NCI-H524 treated with DMSO at 0.1 percent for 48 hours (cell line): ENCODE data around the gene AP3D1.

Experiments
- DNase-seq: peaks from one replicate; lab custom pipeline; 2025; lab: John Stamatoyannopoulos, UW

Gene AP3D1

DNA sequence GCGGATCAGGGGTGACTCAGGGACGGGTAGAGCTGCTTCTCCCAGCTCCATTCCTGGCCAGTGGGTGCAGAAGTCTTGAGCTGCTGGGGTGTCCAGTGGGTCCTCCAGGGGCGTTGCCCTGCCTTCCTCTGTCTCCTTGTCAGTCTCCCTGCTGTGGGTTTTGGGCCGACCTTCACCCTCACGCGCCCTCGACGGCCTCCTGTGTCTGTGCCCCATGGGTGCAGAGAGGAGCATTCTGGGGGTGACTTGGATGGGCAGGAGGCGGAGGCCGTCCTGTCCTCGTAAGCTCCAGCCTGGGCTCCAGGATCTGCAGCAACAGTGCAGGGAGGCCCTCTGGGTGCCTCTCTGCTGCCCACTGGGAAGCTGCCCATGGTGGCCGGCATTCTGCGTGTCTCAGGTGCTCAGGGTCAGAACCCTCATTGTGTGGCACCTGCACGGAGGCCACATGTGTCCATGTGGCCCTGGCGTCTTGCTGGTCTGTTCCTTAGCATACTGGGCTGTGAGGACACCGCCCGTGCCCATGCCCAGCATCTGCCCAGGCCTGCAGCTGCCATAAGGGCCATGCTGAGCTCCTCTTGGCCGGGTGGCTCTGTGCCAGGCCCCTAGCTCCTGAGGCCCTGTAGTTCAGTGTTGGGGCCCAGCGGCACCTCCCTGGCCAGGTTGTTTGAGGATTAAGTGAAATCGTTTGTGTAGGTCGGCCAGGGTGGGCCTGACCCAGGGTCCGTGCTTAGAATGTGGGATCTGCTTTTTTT lies 29.7 kb upstream of the AP3D1 start:
- DNase-seq = no peak

DNA sequence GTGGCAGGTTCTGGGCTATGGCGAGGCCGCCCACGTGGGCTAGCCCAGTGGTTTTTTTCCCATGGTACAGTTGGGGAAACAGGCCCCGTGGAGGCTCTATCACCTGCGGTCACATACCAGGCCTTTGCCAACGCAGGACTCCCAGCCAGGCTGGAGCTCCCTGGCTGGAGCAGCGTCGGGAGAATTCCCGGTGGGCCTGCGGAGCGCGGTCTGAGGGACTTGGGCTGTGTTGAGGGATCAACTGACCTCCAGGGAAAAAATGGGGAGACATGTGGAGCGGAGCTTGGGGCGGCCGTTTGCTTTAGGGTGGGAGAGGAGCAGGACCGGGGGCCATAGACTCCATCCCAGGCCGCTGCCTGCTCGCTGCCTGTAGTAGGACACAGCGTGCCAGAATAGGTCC lies 28.7 kb upstream of the AP3D1 start:
- no peak for DNase-seq

DNA sequence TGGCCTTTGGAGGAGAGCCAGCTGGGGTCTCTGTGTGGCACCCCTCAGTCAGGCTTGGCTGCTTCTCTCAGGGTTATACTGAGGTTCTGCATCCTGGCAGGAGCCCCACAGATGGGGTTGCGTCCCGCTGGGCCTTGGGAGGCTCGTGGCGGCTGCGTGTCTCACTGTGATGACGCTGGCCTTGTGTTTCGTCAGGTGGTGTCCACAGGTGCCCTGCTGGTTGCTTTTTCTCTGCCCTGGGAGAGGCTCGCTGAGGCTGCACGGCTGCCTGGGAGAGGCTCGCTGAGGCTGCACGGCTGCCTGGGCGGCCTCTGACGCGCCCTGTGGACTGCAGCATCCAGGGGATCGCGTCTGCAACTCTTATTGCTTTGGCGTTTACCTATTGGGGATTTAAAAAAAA lies 27.7 kb upstream of the AP3D1 start:
- DNase-seq = no peak

DNA sequence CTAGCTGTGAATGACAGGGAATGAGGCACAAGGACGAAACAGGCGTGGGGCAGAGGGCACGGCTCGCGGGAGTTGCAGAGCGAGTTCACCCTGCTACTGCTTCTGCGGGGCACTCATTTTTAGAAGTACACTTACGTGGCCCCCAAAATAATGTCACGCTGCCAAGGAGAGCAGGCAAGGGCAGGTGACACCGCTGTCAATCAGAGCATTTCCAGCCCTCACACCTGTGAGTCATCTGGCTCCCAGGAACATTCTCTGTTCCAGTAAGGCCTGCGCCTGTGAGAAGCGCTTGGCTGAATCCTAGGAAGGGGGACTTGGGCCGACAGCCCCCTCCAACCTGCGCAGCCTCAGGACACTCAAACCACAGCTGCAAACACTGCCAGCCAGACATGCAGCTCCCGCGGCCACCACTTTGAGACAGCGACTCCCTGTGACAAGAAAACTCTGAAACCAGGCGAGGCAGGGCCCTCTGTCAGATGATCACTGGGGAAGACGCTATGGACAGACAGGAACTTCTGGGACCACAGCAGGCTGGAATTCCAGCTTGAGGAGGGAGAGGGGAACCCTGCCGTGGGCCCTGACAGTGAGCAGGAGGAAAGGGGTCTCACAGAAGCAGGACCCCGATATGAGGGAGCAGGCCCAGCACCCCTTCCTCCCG lies 25.1 kb upstream of the AP3D1 start:
- no peak for DNase-seq

DNA sequence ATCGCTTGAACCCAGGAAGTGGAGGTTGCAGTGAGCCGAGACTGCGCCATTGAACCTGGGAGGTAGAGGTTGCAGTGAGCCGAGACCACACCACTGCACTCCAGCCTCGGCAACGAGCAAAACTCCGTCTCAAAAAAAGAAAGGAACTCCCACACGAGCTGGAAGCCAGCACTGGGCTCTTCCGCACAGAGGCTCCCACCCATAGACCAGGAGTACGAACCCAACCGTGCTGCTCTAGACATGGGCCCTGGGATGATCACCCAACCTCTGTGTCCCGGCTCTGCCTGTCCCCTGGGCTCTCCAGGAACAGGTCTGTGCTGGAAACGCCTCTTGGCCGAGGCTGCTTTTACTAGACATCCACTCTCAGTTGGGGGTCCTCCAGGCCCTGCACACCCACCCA lies 24.4 kb upstream of the AP3D1 start:
- no peak for DNase-seq

DNA sequence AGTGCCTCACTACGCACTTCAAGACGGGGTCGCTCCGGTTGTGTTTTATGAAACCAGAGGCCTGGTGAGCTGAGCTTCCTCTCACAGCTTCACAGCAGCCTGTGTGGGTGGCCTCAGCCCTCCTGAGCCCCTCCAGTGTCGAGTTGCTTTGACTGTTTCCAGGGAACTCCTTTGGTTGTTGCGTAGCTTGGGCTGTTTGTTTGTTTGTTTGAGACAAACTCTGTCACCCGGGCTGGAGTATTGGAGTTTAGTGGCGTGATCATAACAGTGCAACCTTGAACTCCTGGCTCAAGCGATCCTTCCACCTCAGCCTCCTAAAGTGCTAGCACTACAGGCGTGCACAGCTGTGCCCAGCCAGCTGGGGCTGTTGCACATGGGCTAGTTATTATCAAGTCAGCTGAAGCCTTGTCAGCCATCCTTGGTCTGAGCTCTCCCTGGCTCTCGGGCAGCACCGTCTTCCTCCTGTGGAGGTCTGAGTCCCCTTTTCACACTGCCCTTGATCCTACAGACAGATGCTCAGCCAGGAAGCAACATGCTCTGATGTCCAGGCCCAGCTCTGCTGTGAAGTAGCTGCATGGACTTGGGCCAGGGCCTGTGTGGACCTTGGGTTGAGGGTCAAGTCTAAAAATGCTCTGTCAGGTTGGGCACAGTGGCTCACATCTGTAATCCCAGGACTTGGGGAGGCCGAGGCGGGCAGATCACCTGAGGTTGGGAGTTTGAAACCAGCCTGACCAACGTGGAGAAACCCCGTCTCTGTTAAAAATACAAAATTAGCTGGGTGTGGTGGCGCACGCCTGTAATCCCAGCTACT lies 22.6 kb upstream of the AP3D1 start:
- DNase-seq = no peak

DNA sequence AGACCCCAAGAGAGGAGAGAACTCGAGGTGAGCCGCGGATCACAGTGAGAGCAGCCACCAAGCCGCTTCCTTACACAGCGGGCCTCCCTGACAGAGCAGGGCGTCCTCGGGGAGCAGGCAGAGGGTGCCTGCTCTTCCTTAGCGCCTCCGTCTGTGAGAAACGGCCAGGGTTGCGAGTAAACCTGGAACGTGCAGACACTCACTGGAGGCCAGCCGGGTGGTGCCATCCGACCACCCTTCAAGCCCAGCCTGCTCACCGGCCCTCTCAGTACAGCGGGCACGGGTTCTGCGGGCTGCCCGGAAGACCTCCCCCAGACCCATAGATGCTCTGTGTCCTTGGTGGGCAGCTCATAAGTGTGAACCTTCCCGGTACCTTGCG lies 22.0 kb upstream of the AP3D1 start:
- no peak for DNase-seq

DNA sequence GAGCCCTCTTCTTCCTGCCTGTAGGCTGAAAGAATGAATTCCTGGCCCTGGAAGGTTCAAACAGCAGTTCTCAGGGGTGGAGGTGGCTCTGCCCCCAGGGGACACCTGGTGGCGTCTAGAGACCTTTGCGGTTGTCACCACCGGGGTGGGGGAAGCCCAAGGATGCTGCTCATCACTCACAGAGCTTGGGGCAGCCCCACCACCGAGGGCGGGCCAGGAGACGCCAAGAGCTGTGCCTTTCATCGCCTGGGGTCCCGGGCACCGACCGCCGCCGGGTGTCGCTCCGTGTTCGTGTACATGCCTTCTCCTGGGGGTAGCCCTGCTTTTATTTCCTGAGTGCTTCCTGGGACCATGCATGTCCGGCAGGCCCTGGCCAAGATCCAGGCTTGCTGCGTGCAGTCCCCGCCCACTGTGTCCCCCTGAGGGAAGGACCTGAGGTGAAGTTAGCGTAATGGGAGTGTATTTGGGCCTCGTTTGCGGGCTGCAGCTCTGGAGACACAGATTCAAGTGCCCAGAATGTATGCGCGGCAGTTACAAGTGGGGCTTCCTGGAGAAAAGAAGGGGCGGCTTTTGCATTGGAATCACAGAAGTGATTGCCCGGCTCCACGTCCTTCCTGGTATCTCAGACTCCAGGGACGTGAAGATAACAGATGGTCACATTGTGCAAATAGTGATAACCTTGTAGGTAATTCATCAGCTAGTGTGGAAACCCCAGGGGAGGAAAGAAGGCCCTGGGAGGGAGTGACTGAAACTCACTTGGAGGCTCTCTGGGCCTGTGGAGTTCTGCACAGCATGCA lies 20.2 kb upstream of the AP3D1 start:
- no peak for DNase-seq

DNA sequence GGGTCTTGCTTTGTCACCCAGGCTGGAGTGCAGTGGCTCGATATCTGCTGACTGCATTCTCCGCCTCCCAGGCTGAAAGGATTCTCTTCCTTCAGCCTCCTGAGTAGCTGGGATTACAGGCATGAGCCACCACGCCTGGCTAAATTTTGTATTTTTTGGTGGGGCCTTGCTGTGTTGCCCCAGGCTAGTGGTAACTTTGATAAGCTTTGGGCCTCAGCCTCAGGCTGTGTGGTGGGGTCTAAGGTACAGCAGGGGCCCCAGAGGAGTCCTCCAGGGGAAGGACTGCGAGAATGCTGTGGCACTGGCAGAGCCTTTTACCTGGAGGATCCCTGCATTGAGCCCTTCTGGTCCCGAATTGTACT lies 19.6 kb upstream of the AP3D1 start:
- DNase-seq = no peak

DNA sequence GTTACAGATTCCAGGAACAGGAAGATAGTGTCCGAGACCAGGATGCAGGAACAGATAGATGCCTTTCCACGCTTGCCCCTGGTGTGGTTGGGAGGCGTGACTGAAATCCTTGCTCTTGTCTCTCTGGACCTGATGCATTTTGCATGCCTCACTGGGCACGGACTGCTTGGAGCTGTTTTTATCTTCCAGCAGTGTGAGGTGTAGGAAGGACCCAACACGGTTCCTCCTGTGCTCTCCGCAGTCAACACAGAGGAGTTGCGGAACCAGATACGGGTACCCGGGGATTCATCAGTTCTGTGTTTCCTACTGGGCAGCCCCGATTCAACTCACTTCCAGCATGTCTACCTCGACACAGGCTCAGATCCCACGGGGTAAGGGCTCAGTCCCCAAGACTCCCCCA lies 18.9 kb upstream of the AP3D1 start:
- no peak for DNase-seq

DNA sequence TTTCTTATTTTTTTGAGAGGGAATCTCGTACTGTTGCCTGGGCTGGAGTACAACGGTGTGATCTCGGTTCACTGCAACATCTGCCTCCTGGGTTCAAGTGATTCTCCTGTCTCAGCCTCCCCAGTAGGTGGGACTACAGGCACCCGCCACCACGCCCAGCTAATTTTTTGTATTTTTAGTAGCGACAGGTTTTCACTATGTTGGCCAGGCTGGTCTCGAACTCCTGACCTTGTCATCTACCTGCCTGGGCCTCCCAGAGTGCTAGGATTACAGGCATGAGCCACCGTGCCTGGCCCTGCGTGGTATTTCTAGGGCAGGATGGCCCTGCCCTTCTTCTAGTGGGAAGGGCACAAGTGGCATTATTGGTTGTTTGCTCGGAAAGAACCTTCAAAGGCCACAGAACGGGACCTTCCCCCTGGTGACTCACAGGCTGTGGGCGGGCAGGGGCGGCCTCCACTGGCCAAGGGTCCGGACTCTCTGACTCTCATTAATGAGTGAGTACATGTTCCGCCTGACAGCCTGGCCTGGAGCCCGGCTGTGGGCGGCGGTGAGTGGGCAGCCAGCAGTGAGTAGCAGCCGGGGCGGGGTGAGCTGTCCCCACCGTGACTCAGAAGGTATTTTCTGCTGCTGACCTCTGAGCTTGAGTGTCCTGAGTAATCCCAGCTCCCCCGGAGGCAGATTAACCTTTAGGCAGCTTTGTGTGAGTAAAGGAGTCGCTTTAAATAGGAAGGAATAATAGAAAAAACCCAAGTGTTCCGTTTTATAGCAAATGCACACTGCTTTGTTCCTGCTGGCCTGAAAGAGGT lies 17.5 kb upstream of the AP3D1 start:
- no peak for DNase-seq

DNA sequence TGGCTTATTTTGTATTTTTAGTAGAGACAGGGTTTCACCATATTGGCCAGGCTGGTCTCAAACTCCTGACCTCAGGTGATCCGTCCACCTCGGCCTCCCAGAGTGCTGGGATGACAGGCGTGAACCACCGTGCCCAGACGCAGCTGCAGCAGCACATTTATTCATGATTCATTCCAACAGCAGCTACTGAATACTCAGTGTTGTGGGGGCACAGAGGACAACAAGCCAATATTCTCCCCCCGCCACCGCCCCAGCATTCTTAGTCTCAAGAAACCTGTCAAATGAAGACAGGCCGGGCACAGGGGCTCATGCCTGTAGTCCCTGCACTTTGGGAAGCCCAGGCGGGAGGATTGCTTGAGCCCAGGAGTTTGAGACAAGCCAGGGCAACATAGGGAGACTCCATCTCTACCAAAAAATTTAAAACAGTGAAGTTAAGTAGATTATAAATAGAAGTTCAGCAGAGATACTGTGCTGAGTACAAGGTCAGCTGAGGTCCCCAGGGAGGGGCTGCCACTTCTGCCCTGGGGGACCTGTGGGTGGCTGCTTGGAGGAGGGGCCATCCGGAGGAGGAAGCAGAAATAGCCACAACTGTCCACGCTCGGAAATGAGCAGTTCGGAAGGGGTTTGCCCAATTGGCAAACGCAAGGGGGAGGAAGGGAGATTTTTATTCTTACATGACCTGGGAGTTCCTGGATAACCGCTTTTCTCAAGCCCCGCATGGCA lies 16.7 kb upstream of the AP3D1 start:
- no peak for DNase-seq

DNA sequence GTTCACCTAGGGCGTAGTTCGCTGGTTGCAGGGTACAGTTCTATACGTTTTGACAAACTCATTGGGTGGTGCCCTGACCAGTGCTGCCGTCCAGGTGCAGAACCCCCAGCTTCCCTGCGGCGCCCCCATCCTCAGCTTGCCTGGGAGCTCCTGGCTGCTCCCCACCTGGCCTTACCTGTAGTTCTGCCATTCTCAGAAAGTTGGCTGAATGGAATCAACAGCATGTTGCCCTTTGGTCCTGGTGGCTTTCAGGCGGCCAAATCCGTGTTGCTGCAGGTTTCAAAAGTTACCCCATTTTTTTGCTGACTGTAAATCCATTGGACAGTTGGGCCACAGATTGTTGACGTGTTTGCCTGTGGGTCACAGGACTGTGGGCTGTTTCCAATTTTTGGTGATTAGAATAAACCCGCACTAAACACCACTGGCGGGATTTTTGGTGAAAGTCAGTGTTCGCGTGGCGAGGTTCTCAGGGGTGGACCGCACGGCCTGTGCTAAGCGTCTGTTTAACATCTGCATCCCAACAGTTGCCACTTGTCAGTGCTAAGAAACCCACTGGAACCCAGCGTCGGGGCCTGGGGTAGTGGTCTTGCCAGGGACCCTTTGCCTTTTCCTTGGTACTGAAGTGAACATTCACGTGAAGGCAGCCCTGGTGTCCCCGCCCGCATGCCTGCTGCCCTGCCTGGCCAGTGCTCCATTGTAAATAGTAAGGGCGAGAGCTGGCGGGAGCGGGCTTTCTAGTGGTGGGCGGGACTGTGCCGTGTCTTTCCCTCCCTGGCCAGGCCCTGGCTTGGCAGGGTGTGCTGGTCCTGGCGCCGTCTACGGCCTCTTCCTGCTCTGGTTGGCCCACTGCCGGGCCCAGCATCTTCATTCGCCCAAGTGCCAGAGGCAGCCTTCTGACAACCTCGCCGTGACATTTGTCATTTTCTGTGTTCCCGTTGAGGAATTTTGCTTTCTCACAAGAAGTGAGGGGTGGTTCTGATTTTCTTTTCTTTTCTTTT lies 15.7 kb upstream of the AP3D1 start:
- no peak for DNase-seq

DNA sequence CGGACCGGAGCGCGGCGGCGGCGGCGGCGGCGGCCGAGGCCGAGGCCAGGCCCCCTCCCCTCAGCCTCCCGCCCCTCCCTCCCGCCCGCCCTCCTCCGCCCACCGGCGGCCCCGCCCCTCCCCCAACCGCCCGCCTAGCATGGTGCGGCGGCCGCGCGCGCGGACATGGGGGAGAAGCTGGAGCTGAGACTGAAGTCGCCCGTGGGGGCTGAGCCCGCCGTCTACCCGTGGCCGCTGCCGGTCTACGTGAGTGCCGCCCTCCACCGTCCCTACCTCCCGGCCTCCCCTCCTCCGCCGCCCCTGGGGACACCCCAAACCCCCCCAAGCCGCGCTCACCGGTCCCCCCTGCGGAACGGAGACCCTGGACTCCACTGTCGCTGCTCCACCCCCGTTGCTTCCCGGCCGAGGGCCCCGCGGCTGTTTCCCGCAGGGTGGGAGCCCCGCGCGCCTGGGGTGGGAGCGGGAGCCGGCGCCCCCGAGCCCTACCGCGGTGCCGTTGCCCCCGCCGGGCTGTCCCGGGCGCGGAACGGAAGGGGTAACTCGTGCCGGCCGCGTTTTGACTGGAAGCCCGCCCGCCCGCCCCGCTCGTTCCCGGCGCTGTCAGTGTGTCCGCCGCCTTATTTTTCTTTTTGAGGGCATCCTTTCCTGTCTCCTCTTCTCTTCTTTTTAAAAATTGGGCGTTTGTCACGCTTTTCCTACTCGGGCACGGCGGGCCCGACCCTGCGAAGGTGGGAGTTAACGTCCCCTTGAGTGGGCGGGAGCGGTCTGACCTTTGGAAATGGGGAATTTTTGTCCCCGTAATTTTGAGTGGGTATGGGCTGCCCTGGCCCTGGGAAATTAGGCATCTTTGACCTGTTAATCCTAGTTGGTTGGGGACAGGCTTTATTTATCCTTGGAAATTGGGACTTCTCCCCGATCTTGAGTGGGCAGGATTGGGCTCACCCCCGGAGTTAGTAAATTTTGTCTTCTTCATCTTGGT lies 12.9 kb upstream of the AP3D1 start:
- no peak for DNase-seq

DNA sequence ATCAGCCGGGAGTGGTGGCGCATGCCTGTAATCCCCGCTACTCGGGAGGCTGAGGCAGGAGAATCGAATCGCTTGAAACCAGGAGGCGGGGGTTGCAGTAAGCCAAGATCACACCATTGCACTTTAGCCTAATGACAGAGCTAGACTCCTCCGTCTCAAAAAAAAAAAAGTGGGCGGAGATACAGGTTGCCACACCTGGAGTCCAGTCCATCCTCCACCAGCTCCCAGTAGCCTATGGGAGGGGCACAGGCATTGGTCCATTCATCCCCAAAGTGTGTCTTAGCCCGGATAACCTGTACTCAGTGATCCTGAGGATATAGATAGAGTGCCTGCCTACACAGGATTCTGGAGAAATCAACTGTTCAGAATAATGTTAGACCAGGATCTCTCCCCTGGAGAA lies 9.0 kb upstream of the AP3D1 start:
- no peak for DNase-seq

DNA sequence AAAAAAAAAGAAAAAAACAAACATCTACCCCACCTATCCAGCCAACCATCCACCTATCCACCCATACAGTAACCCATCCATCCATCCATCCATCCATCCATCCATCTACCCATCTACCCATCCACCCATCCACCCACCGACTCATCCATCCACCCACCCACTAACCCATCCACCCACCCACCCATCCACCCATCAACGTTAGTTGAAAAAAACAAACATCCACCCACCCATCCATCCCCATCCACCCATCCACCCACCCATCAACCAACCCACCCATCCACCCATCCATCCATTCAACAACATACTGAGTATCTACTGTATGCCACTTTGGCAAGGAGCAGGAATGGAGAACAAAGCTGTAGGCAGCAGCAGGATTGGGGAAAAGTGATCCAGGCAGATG lies 6.1 kb upstream of the AP3D1 start:
- DNase-seq = no peak

DNA sequence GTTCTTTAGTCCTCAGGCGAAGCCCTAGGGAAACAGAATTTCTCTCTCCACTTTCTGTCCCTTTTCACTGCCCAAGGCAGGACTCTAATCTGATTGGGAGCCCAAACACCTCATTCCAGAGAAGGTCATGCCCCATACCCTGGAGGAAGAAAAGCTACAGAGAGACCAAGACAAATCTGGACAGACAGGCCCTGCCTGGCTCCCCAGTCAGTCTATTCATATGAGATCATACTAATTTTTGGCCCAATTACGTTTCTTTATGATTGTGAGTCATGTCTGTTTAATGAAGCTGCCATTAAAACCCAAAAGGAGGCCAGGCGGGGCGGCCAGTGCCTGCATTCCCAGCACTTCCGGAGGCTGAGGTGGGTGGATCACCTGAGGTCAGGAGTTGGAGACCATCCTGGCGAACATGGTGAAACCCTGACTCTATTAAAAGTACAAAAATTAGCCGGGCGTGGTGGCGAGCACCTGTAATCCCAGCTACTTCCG lies 3.3 kb upstream of the AP3D1 start:
- no peak for DNase-seq

DNA sequence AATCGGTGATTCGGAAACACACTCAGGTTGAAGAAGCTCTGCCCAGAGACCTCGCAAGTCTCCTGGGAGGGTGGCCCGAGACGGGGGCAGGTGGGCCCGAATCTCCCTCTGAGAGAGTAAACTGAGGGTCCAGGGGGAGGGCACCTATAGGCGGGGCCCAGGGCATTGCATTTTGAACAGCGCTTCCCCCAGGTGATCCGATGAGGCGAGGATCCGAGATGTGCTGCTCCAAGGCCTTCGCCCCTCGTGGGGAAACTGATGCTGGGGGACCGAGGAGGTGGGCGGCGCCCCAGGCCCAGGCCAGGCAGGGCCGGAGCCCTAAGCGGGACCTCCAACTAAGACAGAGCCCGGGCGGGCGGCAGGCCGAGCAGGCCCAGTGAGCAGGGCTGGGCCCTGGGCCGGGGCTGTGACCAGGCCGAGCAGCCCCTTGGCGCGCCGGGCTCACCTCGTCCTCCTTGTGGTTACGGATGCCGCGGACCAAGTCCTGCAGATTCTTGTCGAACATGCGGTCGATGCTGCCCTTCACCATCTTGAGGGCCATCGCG lies 500 bp downstream of the AP3D1 start:
- no peak for DNase-seq
